GM19035 (cell line): Measurements from ENCODE around the gene TSPAN18.

ENCODE experiments used
- ATAC-seq: cut with Tn5 transposase; IDR thresholded peaks from one replicate; pipeline ENCODE4 v1.9.1; 2021; ENCODE audit not compliant: unreplicated experiment

Gene TSPAN18

GRCh38 chr11:44936525-44936924 lies 209.8 kb downstream of the TSPAN18 start:
- ATAC-seq = peak; percentile 66

DNA sequence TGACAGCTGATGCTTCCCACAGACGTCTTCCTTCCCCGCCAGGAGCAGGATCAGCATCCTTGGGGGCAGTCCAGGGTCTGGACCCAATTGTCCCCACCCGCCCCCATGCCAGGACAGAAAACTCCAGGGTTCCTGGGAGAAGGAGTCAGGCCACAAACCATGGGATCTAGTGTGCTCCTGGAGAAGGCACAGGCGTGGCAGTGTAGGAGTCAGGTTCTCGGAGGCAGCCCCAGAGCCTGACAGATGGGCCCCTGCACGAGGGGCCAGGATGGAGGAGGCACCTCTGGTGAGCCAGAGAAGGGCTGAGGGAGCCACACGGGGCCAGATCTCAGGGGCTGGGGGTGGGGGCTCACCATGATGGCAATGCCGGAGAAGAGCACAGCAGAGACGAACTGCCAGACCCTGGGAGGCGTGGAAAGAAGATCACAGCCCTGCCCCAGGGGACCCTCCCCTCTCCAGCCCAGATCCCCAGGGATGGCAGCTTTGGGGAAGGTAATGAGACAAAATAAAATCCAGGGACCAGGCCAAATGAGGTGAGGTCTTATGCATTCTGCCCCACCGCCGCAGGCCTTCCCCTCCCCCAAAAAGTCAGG lies 210.3 kb downstream of the TSPAN18 start:
- ATAC-seq = no peak

- ATAC-seq = no peak
Observed at GRCh38 chr11:44938066-44938691, 211.4 kb downstream of the TSPAN18 start.

GRCh38 chr11:44939673-44940395 lies 213.1 kb downstream of the TSPAN18 start:
- no peak for ATAC-seq

DNA sequence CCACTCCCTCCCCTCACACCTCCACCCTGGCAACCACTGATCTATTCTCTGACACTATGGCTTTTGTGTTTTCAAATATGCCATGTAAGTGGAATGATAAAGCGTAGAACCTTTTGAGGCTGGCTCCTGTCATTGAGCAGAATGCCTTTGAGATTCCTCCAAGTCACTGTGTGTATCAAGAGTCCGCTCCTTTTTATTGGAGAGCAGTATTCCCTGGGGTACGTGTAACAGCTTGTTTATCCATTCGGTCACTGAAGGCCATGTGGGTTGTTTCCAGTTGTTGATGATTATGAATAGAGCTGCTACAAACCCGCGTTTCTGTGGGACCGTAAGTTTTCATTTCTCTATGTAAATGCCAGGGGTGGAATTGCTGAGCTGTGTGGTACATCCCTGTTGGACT lies 213.6 kb downstream of the TSPAN18 start:
- ATAC-seq = no peak

DNA sequence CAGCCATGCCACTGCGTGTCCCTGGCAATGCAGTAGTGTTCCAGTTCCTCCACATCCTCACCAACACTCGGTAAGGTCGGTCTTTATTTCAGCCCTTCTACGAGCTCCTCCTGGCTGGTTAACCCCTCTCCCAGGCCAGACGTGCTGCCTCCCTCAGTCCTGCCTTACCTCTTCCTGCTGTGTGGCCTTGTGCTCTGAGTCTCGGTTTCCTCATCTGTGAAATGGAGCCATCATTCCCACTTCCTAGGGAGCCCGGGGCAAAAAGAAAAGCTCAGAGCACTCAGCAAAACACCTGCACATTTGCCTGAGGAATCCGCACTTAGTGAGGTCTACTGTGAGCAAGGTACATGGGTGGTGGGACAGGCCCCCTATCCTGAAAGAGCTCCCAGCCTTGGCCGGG lies 214.1 kb downstream of the TSPAN18 start:
- ATAC-seq = no peak

- no peak for ATAC-seq
Observed at GRCh38 chr11:44941259-44942021, 214.7 kb downstream of the TSPAN18 start.

- ATAC-seq = no peak
Observed at GRCh38 chr11:44942029-44942955, 215.5 kb downstream of the TSPAN18 start.

- ATAC-seq = no peak
Observed at GRCh38 chr11:44943118-44943517, 216.4 kb downstream of the TSPAN18 start.

DNA sequence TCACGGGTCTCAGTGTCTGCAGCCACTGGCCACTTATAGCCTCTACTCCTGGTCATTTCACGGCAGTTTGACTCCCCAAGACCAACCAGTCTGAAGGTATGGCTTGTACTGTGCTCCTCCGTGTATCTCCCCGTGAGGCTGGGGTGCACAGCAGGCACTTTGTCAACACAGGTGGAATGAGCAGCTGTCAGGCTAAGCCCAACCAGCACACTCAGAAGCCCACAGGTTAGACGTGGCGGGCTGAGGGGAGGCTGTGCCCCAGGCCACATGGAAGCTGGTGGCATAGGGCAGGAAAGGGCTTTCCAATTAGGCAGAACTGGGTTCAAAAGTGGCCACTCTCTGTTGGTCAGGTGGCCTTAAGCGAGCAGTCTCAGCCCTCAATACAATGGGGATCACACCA lies 216.9 kb downstream of the TSPAN18 start:
- ATAC-seq = no peak

GRCh38 chr11:44944181-44944852 lies 217.6 kb downstream of the TSPAN18 start:
- no peak for ATAC-seq

GRCh38 chr11:44944853-44945235 lies 218.1 kb downstream of the TSPAN18 start:
- ATAC-seq = no peak

DNA sequence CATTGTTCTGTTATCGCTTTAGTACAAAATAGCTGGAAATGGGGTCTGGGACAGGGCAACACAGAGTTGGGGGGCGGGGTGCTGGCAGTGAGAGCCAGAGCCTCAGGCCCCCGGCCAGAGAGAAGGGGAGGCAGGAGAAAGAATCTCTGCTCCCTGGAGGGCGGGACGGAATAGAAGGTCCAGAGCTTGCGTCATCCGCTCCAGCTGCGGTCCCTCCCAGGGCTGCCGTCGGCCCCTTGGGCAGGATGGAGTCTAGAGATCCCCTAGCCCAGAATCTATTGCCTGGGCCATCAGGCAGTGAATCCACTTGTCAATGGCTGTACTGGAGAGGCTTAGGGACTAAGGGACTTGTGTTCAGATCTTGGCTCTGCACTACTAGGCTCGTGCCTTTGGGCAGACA lies 218.9 kb downstream of the TSPAN18 start:
- ATAC-seq = no peak

GRCh38 chr11:44946263-44946662 lies 219.5 kb downstream of the TSPAN18 start:
- no peak for ATAC-seq

- no peak for ATAC-seq
Observed at GRCh38 chr11:44947114-44947513, 220.4 kb downstream of the TSPAN18 start.

GRCh38 chr11:44948155-44948554 lies 221.4 kb downstream of the TSPAN18 start:
- ATAC-seq = no peak

DNA sequence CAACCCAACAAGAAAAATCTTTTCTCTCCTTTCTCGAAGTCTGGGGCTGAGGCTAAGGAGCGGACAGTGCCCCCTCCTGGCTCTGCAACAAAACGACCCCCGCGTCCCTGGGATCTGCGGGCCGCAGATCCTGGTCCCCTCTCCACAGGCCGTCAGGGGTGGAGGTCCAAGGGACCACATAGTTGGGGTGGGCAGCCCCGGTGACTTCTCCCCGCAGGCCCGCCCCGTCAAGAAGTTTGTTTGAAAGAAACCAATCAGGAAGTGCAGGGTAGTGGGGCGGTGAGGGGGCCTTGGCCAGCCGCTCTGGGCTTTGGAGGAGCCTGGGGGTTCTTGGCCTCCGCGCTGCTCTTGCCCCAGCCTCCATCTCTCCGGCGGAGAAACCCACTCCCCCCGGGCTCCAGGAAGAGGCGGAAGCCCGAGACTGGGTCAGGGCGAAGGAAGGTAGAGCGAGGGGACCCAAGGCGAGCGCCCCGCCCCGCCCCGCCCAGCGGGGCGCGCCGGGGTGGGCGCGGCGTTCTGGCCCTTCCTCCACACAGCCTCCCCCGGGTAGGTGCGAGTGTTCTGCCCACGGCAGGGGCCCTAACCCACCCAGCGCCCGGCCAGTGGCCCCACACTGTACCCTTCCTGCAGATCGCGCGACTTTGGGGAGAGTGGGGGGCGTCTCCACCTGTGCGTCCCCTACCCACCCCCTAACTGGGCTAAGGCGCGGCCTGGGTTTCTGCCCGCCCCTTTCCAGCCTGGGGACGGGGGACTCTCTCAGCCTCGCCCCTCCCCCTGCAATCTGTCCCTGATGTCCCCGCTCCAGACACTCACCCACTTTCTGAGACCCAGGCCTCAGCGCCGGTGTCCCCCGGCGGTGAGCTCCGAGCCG lies 222.6 kb downstream of the TSPAN18 start:
- ATAC-seq = no peak

DNA sequence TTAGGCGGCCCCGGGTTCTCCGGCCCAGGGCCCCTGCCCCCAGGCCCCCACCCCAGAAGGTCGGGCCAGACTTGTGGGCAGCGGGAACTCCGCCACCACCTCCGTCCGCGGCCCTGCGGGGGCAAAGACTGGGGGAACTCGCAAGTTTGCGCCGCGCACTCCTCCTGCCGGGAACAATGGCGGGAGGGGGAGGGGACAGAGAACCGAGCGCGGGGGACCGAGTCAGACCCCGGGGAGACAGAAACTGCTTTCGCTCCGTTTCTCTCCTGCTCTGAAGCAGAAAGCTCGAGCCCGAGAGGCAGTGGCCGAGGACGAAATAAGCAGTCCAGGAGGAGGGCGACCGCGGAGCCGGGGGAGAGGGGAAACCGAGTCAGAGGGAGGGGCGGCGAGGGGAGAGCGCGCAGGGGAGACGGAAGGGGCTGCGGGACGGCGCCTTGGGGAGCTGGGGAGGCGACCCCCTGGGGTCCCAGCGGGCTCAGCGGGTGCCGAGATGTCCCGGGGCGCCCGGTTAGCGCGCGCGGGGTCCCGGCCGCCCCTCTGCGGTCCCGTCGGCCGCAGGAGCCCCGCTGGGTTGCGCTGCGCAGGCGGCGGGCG lies 223.4 kb downstream of the TSPAN18 start:
- ATAC-seq = no peak
